NCI-H2196 (cell line): ENCODE data around the gene FAM117B.
"Not testable (repeated sequence)": the region's sequence is repeated elsewhere in the genome, so short reads cannot be mapped to it uniquely, and the experiment has no call there.

ENCODE experiments used
- DNase-seq: peaks from one replicate; lab custom pipeline; 2025; ENCODE audit not compliant: unreplicated experiment; lab: John Stamatoyannopoulos, UW

Gene FAM117B

GRCh38 chr2:202700075-202700901, 65.5 kb downstream of the FAM117B start:
- DNase-seq = no peak

- no peak for DNase-seq
These were observed 68.3 kb downstream of the FAM117B start for GRCh38 chr2:202703091-202703490.

- DNase-seq = no peak
These were observed 69.5 kb downstream of the FAM117B start for GRCh38 chr2:202704248-202704647.

- DNase-seq = no peak
These were observed 70.8 kb downstream of the FAM117B start for GRCh38 chr2:202705446-202706020.

GRCh38 chr2:202714971-202715935, 80.5 kb downstream of the FAM117B start:
- not testable (repeated sequence) for DNase-seq

- no peak for DNase-seq
These were observed 81.4 kb downstream of the FAM117B start for GRCh38 chr2:202716114-202716718.

GRCh38 chr2:202716953-202717597, 82.3 kb downstream of the FAM117B start:
- DNase-seq = no peak

- DNase-seq = no peak
These were observed 83.0 kb downstream of the FAM117B start for GRCh38 chr2:202717598-202718310.

- no peak for DNase-seq
These were observed 83.8 kb downstream of the FAM117B start for GRCh38 chr2:202718614-202719013.

GRCh38 chr2:202720226-202720625, 85.5 kb downstream of the FAM117B start:
- DNase-seq = no peak

- no peak for DNase-seq
These were observed 86.9 kb downstream of the FAM117B start for GRCh38 chr2:202721621-202722020.

GRCh38 chr2:202723746-202724145, 89.0 kb downstream of the FAM117B start:
- no peak for DNase-seq

- no peak for DNase-seq
These were observed 91.3 kb downstream of the FAM117B start for GRCh38 chr2:202726070-202726469.

GRCh38 chr2:202736826-202737225, 102.1 kb downstream of the FAM117B start:
- no peak for DNase-seq

GRCh38 chr2:202743613-202744012, 108.8 kb downstream of the FAM117B start:
- DNase-seq = no peak

- no peak for DNase-seq
These were observed 114.7 kb downstream of the FAM117B start for GRCh38 chr2:202749477-202749876.

GRCh38 chr2:202750763-202751427, 116.1 kb downstream of the FAM117B start:
- DNase-seq = no peak

GRCh38 chr2:202752071-202752470, 117.3 kb downstream of the FAM117B start:
- DNase-seq = no peak

- DNase-seq = no peak
These were observed 120.2 kb downstream of the FAM117B start for GRCh38 chr2:202754936-202755335.
